ENCODE measurements around the gene PARP12. TPM values are rescaled to one million over a fixed set of nuclear protein-coding genes. Genes with fewer than 3 reads are reported as not detected.

Gene PARP12
- total and polyA plus RNA-seq, 2 of the 13 experiments (the other 11 are each of a cell fraction or from before 2014, with no cell fraction given): 15.5 to 35.2 TPM

- intact Hi-C loops (cut with micrococcal nuclease; ENCODE audit: unreplicated experiment): no loop called here
- ChIA-PET CTCF (ENCODE audit: low intra/inter-chr PET ratio, low total read pairs) (no interaction called here), POLR2A (no interaction called here)
- no peaks in the 10 kb centered on the region for H3K79me2 ChIP-seq (ENCODE audit: insufficient read depth, low read length)
- H3K4me2 ChIP-seq (ENCODE audit: low read depth, low read length): no peak overlapping the region
- H2AFZ ChIP-seq (ENCODE audit: low read length): no peak overlapping the region
- no peak overlapping the region for H3K4me3 ChIP-seq (replicated peaks in 1 of 3; ENCODE audit: insufficient read depth in 1 of 3, low read depth in 2 of 3, low read length in 3 of 3)
- H3K4me1 ChIP-seq (ENCODE audit: insufficient read depth, low read length): peaks cover 6% of the 10 kb centered on the region; the same call in 1 of the 2 replicates
- in situ Hi-C loops (cut with HindIII; ENCODE audit: extremely low pct_ligation_motif_present, low pct_unique_long_range_greater_than_20kb): no loop called here
- DNase-seq (ENCODE audit: low spot score) (no peak), ATAC-seq (no peak), FAIRE-seq (no peak)
- no peaks in the 10 kb centered on the region for H3K36me3 ChIP-seq (replicated peaks in 1 of 2; ENCODE audit: control insufficient read depth in 1 of 2, insufficient read depth in 2 of 2, low read length in 2 of 2)
- H3K9ac ChIP-seq (ENCODE audit: insufficient read depth, low read depth, low read length): no peak overlapping the region
- 51% methylated on average over 9 of the region's 9 CpGs for WGBS (ENCODE audit: low lambda C conversion rate)
- no peak overlapping the region for H3K27ac ChIP-seq (ENCODE audit: extremely low read length, insufficient read depth, low read length)
- TF ChIP-seq ZFP1 (CRISPR knock-in tag; IDR thresholded peaks at IDR 0.05): no peak
- no peak for TF ChIP-seq ZGPAT (CRISPR knock-in tag; IDR thresholded peaks at IDR 0.05)
- TF ChIP-seq ZBTB8A (CRISPR knock-in tag; IDR thresholded peaks at IDR 0.05; ENCODE audit: borderline replicate concordance, low read depth): no peak
- TF ChIP-seq ZNF569 (CRISPR knock-in tag; IDR thresholded peaks at IDR 0.05; ENCODE audit: borderline replicate concordance): no peak
- TF ChIP-seq TRIM24 (CRISPR knock-in tag; IDR thresholded peaks at IDR 0.05): no peak
- TF ChIP-seq GPBP1L1 (CRISPR knock-in tag; IDR thresholded peaks at IDR 0.05): no peak
- no peak for TF ChIP-seq SUZ12 (IDR thresholded peaks at IDR 0.05; ENCODE audit: low read depth, low read length)
- TF ChIP-seq DNMT3B (CRISPR knock-in tag; conservative IDR thresholded peaks at IDR 0.05): no peak
- TF ChIP-seq ZNF138 (CRISPR knock-in tag; IDR thresholded peaks at IDR 0.05; ENCODE audit: low read depth): no peak
- no peak for TF ChIP-seq TARDBP (CRISPR knock-in tag; IDR thresholded peaks at IDR 0.05)
- TF ChIP-seq CREM (IDR thresholded peaks at IDR 0.05): no peak
- TF ChIP-seq CREM (CRISPR knock-in tag; IDR thresholded peaks at IDR 0.05): no peak
- TF ChIP-seq PBX3 (CRISPR knock-in tag; IDR thresholded peaks at IDR 0.05; ENCODE audit: borderline replicate concordance): no peak
- TF ChIP-seq AKAP8 (CRISPR knock-in tag; IDR thresholded peaks at IDR 0.05): no peak
- no peak for TF ChIP-seq ATM (IDR thresholded peaks at IDR 0.05; ENCODE audit: borderline replicate concordance)
- H4K20me1 ChIP-seq (ENCODE audit: insufficient read depth, low read length): no peaks in the 10 kb centered on the region
- no TSS peak for BruUV-seq (replicated peaks)
- peaks cover 2 to 43% of the 10 kb centered on the region in 2 experiments; a peak in 4 of 5 replicates for H3K27me3 ChIP-seq (ENCODE audit: control insufficient read depth in 1 of 2, insufficient read depth in 2 of 2, low read length in 2 of 2)
- H3K9me3 ChIP-seq (ENCODE audit: low read length): no peaks in the 10 kb centered on the region
These were observed 52.4 kb downstream of the PARP12 start for GRCh38 chr7:140010194-140010895.
